GM12878 (cell line): ENCODE data around the gene MVB12B. TPM values are rescaled to one million over a fixed set of nuclear protein-coding genes. Genes with fewer than 3 reads are reported as not detected.

Experiments used
- ATAC-seq: fragments of 200-7000 bp; cut with Tn5 transposase; 3 replicates; pipeline ENCODE4 v1.9.1; 2020; ENCODE audit warnings: mild to moderate bottlenecking, moderate library complexity
- BruUV-seq: library from RNA; stranded (reverse); fragments of 400-500 nt; replicated peaks from 2 replicates; lab custom pipeline; 2021; lab: Mats Ljungman, UMichigan
- CTCF ChIA-PET: fragments of 300-600 bp; sonication (Branson Sonifier 250); formaldehyde crosslinking; extraction: SDS; loops from one replicate; lab custom pipeline; 2021; ENCODE audit warnings: inconsistent platforms; lab: Yijun Ruan, JAX
- POLR2A ChIA-PET: fragments of 350-600 bp; formaldehyde crosslinking; extraction: SDS; loops from one replicate; lab custom pipeline; 2021; ENCODE audit warnings: inconsistent platforms; lab: Charles Lee
- RAD21 ChIA-PET: fragments of 300-600 bp; sonication (Branson Sonifier 250); formaldehyde crosslinking; loops from one replicate; lab custom pipeline; 2023; ENCODE audit warnings: antibody characterized with exemption; ENCODE audit not compliant: unreplicated experiment; lab: Charles Lee
- SMC1A ChIA-PET: fragments of 300-600 bp; sonication (Branson Sonifier 250); formaldehyde crosslinking; loops from one replicate; lab custom pipeline; 2023; ENCODE audit not compliant: unreplicated experiment, uncharacterized antibody; lab: Charles Lee
- DNase-seq: peaks from one replicate; pipeline ENCODE4 v3.0.0-alpha.2; 2011; ENCODE audit warnings: low read depth, low spot score
- FAIRE-seq: peaks from 3 replicates; lab custom pipeline; 2011; peaks lifted over from hg19 to GRCh38; lab: Jason Lieb, UNC
- H2AFZ ChIP-seq: 2 replicates; pipeline ENCODE4 v1.6.0; 2011; ENCODE audit warnings: low read depth, low read length, control low read depth; ENCODE audit not compliant: control insufficient read depth
- H3K27ac ChIP-seq: 2 replicates; pipeline ENCODE4 v1.5.1; 2011; ENCODE audit warnings: control low read depth; ENCODE audit not compliant: control insufficient read depth, insufficient read depth
- H3K27me3 ChIP-seq, 2 experiments: replicated peaks in 1 of 2; 2 replicates each; pipeline versions ENCODE4 v1.6.0 to v1.6.1; 2011; ENCODE audit warnings: low read length in 1 of 2; ENCODE audit not compliant: control insufficient read depth in 2 of 2, insufficient read depth in 2 of 2
- H3K36me3 ChIP-seq, 2 experiments: 2 replicates each; pipeline ENCODE4 v1.5.1; 2011; ENCODE audit warnings: low read length in 1 of 2; ENCODE audit not compliant: control insufficient read depth in 2 of 2, insufficient read depth in 2 of 2
- H3K4me1 ChIP-seq: 2 replicates; pipeline ENCODE4 v1.6.1; 2011; ENCODE audit warnings: mild to moderate bottlenecking, low read length, moderate library complexity, mixed read lengths; ENCODE audit not compliant: control insufficient read depth, insufficient read depth
- H3K4me2 ChIP-seq: 2 replicates; pipeline ENCODE4 v1.6.0; 2011; ENCODE audit warnings: control low read depth; ENCODE audit not compliant: control insufficient read depth, insufficient read depth
- H3K4me3 ChIP-seq: fragments of 200-600 bp; sonication (generic); 2 replicates; pipeline ENCODE4 v1.5.1; 2016
- H3K79me2 ChIP-seq: 2 replicates; pipeline ENCODE4 v1.6.0; 2011; ENCODE audit warnings: low read length; ENCODE audit not compliant: control insufficient read depth, insufficient read depth
- H3K9ac ChIP-seq: 2 replicates; pipeline ENCODE4 v1.8.0; 2011; ENCODE audit warnings: low read length, control low read depth, mixed read lengths; ENCODE audit not compliant: control insufficient read depth, insufficient read depth
- H3K9me3 ChIP-seq: replicated peaks from 3 replicates; pipeline ENCODE4 v1.5.1; 2011; ENCODE audit warnings: mild to moderate bottlenecking, low read length; ENCODE audit not compliant: control insufficient read depth, insufficient read depth
- H4K20me1 ChIP-seq: 2 replicates; pipeline ENCODE4 v1.6.0; 2011; ENCODE audit not compliant: control insufficient read depth, insufficient read depth
- CBX5 ChIP-seq: sonication (generic); IDR thresholded peaks from 2 replicates; pipeline ENCODE4 v1.6.1; 2016; ENCODE audit warnings: low read depth, moderate library complexity, mild to moderate bottlenecking, inconsistent platforms
- FOXK2 ChIP-seq: fragments of 450-650 bp; IDR thresholded peaks from 2 replicates; pipeline ENCODE4 v1.6.1; 2017; ENCODE audit warnings: mild to moderate bottlenecking, moderate library complexity
- HDAC2 ChIP-seq: fragments of 200-600 bp; sonication (generic); IDR thresholded peaks from 2 replicates; pipeline ENCODE4 v1.6.1; 2017
- IKZF2 ChIP-seq, 2 experiments: fragments of 450-650 bp; IDR thresholded peaks; 2 replicates each; pipeline ENCODE4 v1.6.1; 2017; ENCODE audit warnings: mild to moderate bottlenecking in 2 of 2, moderate library complexity in 2 of 2
- KLF5 ChIP-seq: fragments of 450-650 bp; IDR thresholded peaks from 2 replicates; pipeline ENCODE4 v1.6.1; 2014; ENCODE audit warnings: mild to moderate bottlenecking; ENCODE audit not compliant: partially characterized antibody
- MEF2B ChIP-seq: fragments of 450-650 bp; IDR thresholded peaks from 2 replicates; pipeline ENCODE4 v1.6.1; 2018; ENCODE audit warnings: mild to moderate bottlenecking, moderate library complexity; ENCODE audit not compliant: partially characterized antibody, poor library complexity, severe bottlenecking
- NRF1 ChIP-seq: conservative IDR thresholded peaks from 2 replicates; pipeline ENCODE4 v1.6.1; 2011; ENCODE audit warnings: mild to moderate bottlenecking, low read depth, low read length, improper control_type of control experiment
- POLR2AphosphoS2 ChIP-seq: IDR thresholded peaks from 2 replicates; pipeline ENCODE4 v1.6.1; 2011; ENCODE audit warnings: low read depth, mild to moderate bottlenecking, low read length, improper control_type of control experiment, moderate library complexity
- RAD51 ChIP-seq: fragments of 450-650 bp; IDR thresholded peaks from 2 replicates; pipeline ENCODE4 v1.6.1; 2016; ENCODE audit warnings: moderate library complexity, mild to moderate bottlenecking, inconsistent platforms
- RUNX3 ChIP-seq: IDR thresholded peaks from 2 replicates; pipeline ENCODE4 v1.6.1; 2012; ENCODE audit warnings: low read length, inconsistent platforms
- SMAD1 ChIP-seq: fragments of 450-650 bp; IDR thresholded peaks from 2 replicates; pipeline ENCODE4 v1.6.1; 2018; ENCODE audit warnings: mild to moderate bottlenecking, low read depth; ENCODE audit not compliant: partially characterized antibody
- SRF ChIP-seq, 2 experiments: IDR thresholded peaks; 2 replicates each; pipeline ENCODE4 v1.6.1; 2011; ENCODE audit warnings: low read depth in 2 of 2, low read length in 2 of 2, mild to moderate bottlenecking in 1 of 2, moderate library complexity in 1 of 2
- SUPT20H ChIP-seq: IDR thresholded peaks from 2 replicates; pipeline ENCODE4 v1.6.1; 2011; ENCODE audit warnings: low read depth, mild to moderate bottlenecking, low read length, moderate library complexity, borderline replicate concordance; ENCODE audit not compliant: control insufficient read depth
- TBL1XR1 ChIP-seq: IDR thresholded peaks from 2 replicates; pipeline ENCODE4 v1.6.1; 2012; ENCODE audit warnings: low read depth, low read length, improper control_type of control experiment
- WGBS: methylation state at CpG from one replicate; pipeline ENCODE4 v1.1.6; 2016; ENCODE audit warnings: low lambda C conversion rate; ENCODE audit not compliant: insufficient replicate concordance, insufficient coverage; ENCODE audit errors: missing lambda C conversion rate; 5-methylcytosine and 5-hydroxymethylcytosine counted together
- in situ Hi-C: fragments of 300-500 bp; cut with MboI; formaldehyde crosslinking; loops from 9 replicates; pipeline ENCODE4 v1.14.3; 2018; ENCODE audit warnings: mixed read lengths
- intact Hi-C: fragments of 100-400 bp; cut with micrococcal nuclease; formaldehyde crosslinking; loops from one replicate; pipeline ENCODE4 v1.14.2; 2022; ENCODE audit not compliant: unreplicated experiment
- polyA plus RNA-seq, 11 experiments: library from polyadenylated mRNA; depleted of rRNA in 4 of 11; unstranded in 6 of 11; stranded (reverse) in 5 of 11; fragments of >200 nt; fragmentation: Nextera tagmentation in 4 of 11; fragmentation: Illumina TruSeq in 1 of 11; extraction: Ambion mirVana in 4 of 11; extraction: Trizol in 1 of 11; gene quantifications; 1 replicate in 1 of 11; 2 replicates in 10 of 11; pipeline versions ENCODE4 v1.2.1 to v1.2.3, GENCODE V29; 2011 to 2016; ENCODE audit warnings: inconsistent platforms in 2 of 11, missing spikeins in 2 of 11, low read depth in 1 of 11
- total RNA-seq, 4 experiments: library from RNA; depleted of rRNA in 3 of 4; stranded (reverse); fragments of >200 nt in 3 of 4; fragmentation: Illumina TruSeq in 1 of 4; extraction: Trizol in 1 of 4; gene quantifications; 2 replicates each; pipeline versions ENCODE4 v1.2.1 to v1.2.3, GENCODE V29; 2013 to 2021
- TF ChIP-seq, protein P1 (sequence below): fragments of 450-650 bp; formaldehyde crosslinking; IDR thresholded peaks from 2 replicates; pipeline ENCODE4 v1.4.0; 2020; ENCODE audit warnings: mild to moderate bottlenecking, moderate library complexity
- TF ChIP-seq, protein P2 (sequence below): fragments of 450-650 bp; IDR thresholded peaks from 2 replicates; pipeline ENCODE4 v1.6.1; 2016; ENCODE audit warnings: mild to moderate bottlenecking

Gene MVB12B
- total and polyA plus RNA-seq, 10 of the 15 experiments (the other 5 are each of a cell fraction or from before 2014, with no cell fraction given): 0.08 TPM; not detected in 9

DNA sequence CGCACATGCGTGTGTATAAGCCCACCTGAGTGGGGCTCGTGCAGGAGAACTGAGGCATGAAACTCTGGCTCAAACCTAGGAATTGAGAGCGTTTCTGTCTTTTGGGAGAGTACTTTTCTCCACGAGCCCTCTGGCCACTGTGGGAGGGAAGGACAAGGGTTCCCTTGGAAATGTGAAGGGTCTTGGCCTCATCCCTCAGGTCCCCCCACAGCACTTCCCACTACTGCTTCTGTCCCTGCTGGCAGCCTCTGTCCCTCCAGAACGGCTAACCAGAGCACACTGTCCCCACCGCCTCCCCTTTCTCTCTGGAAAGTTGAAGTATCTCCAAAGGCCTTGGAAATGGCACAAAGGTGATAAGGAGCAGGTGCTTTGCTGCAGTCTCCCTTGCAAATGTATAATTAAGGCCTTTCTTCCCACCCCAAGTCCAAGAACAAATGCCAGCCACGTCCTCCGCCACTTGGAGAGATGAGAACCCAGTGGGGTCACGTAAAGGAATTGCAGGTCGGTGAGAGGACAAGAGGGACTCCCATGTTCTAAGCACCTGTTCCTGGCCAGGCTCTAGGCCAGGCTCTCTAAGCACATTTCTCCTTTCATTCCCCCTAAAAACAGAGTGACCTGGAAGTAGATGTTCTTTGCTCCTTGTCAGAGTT lies 179.2 kb downstream of the MVB12B start:
- no peak for FAIRE-seq
- H3K9ac ChIP-seq: no peak overlapping the region
- in situ Hi-C loops: no loop called here
- intact Hi-C loops: no loop called here
- WGBS: 23% methylated on average over 11 of the region's 11 CpGs
- no peaks in the 10 kb centered on the region for H3K4me1 ChIP-seq
- BruUV-seq: no TSS peak
- ChIA-PET SMC1A (no interaction called here), RAD21 (no interaction called here), POLR2A (no interaction called here), CTCF (no interaction called here)
- TF ChIP-seq IKZF2 (IDR thresholded peaks at IDR 0.05): no peak
- TF ChIP-seq, protein P1, sequence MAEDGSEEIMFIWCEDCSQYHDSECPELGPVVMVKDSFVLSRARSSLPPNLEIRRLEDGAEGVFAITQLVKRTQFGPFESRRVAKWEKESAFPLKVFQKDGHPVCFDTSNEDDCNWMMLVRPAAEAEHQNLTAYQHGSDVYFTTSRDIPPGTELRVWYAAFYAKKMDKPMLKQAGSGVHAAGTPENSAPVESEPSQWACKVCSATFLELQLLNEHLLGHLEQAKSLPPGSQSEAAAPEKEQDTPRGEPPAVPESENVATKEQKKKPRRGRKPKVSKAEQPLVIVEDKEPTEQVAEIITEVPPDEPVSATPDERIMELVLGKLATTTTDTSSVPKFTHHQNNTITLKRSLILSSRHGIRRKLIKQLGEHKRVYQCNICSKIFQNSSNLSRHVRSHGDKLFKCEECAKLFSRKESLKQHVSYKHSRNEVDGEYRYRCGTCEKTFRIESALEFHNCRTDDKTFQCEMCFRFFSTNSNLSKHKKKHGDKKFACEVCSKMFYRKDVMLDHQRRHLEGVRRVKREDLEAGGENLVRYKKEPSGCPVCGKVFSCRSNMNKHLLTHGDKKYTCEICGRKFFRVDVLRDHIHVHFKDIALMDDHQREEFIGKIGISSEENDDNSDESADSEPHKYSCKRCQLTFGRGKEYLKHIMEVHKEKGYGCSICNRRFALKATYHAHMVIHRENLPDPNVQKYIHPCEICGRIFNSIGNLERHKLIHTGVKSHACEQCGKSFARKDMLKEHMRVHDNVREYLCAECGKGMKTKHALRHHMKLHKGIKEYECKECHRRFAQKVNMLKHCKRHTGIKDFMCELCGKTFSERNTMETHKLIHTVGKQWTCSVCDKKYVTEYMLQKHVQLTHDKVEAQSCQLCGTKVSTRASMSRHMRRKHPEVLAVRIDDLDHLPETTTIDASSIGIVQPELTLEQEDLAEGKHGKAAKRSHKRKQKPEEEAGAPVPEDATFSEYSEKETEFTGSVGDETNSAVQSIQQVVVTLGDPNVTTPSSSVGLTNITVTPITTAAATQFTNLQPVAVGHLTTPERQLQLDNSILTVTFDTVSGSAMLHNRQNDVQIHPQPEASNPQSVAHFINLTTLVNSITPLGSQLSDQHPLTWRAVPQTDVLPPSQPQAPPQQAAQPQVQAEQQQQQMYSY (CRISPR knock-in tag): no peak
- no peak for TF ChIP-seq POLR2AphosphoS2
- TF ChIP-seq TBL1XR1: no peak
- no peak for TF ChIP-seq FOXK2
- TF ChIP-seq HDAC2: no peak
- TF ChIP-seq RUNX3: no peak
- no peak for TF ChIP-seq SRF (IDR thresholded peaks at IDR 0.05; ENCODE audit: low read depth in 2 of 2, low read length in 2 of 2)
- TF ChIP-seq CBX5: no peak
- TF ChIP-seq RAD51: no peak
- TF ChIP-seq, protein P2, sequence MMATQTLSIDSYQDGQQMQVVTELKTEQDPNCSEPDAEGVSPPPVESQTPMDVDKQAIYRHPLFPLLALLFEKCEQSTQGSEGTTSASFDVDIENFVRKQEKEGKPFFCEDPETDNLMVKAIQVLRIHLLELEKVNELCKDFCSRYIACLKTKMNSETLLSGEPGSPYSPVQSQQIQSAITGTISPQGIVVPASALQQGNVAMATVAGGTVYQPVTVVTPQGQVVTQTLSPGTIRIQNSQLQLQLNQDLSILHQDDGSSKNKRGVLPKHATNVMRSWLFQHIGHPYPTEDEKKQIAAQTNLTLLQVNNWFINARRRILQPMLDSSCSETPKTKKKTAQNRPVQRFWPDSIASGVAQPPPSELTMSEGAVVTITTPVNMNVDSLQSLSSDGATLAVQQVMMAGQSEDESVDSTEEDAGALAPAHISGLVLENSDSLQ: no peak
- TF ChIP-seq KLF5: no peak
- no peak for TF ChIP-seq SUPT20H
- TF ChIP-seq SMAD1: no peak
- TF ChIP-seq MEF2B: no peak
- TF ChIP-seq NRF1: no peak
- no peak overlapping the region for H3K4me2 ChIP-seq
- no peak overlapping the region for H3K4me3 ChIP-seq
- no peak for DNase-seq
- H3K79me2 ChIP-seq: no peaks in the 10 kb centered on the region
- no peak overlapping the region for H2AFZ ChIP-seq
- H3K36me3 ChIP-seq: no peaks in the 10 kb centered on the region
- no peak overlapping the region for H3K27ac ChIP-seq
- peaks cover 0 to 1% of the 10 kb centered on the region in 2 experiments; a peak in 2 of 4 replicates for H3K27me3 ChIP-seq
- H4K20me1 ChIP-seq: no peaks in the 10 kb centered on the region
- H3K9me3 ChIP-seq: no peaks in the 10 kb centered on the region
- no peak for ATAC-seq
